Left lung (tissue), 10 donors: ENCODE results near the gene MYO15B. TPM values are rescaled to one million over a fixed set of nuclear protein-coding genes. Genes with fewer than 3 reads are reported as not detected.

Experiments used
- ATAC-seq: fragments of 200-7000 bp; cut with Tn5 transposase; one replicate; pipeline ENCODE4 v1.9.1; 2020; ENCODE audit warnings: moderate library complexity
- DNase-seq, 4 donors: peaks; one replicate each; pipeline ENCODE4 v3.0.0-alpha.2; 2013 to 2020
- H3K27ac ChIP-seq, 2 donors: fragments of 200-600 bp; sonication (generic) in 1 of 2; one replicate each; pipeline versions ENCODE4 v1.5.0 to v1.8.0; 2020 to 2021
- H3K27me3 ChIP-seq, 2 donors: fragments of 200-600 bp; sonication (generic) in 1 of 2; one replicate each; pipeline versions ENCODE4 v1.5.0 to v1.8.0; 2020 to 2021
- H3K36me3 ChIP-seq, 2 donors: fragments of 200-600 bp; sonication (generic) in 1 of 2; one replicate each; pipeline versions ENCODE4 v1.5.0 to v1.8.0; 2020 to 2021
- H3K4me1 ChIP-seq, 2 donors: fragments of 200-600 bp; one replicate each; pipeline ENCODE4 v1.8.0; 2021
- H3K4me3 ChIP-seq, 2 donors: fragments of 200-600 bp; sonication (generic) in 1 of 2; one replicate each; pipeline versions ENCODE4 v1.5.0 to v1.8.0; 2020 to 2021; ENCODE audit warnings: mild to moderate bottlenecking in 1 of 2
- H3K9me3 ChIP-seq, 2 donors: fragments of 200-600 bp; sonication (generic) in 1 of 2; one replicate each; pipeline versions ENCODE4 v1.5.0 to v1.8.0; 2020 to 2021
- CTCF ChIP-seq, 2 donors: fragments of 200-600 bp; sonication (generic) in 1 of 2; IDR thresholded peaks; one replicate each; pipeline versions ENCODE4 v1.5.0 to v1.8.0; 2021; ENCODE audit warnings: antibody characterized with exemption in 2 of 2
- intact Hi-C, 2 donors: fragments of 100-400 bp; cut with DNase I; formaldehyde crosslinking; loops; one replicate each; pipeline versions ENCODE4 v1.11.2 to v1.14.2; 2022
- polyA plus RNA-seq, 6 donors: library from polyadenylated mRNA; unstranded; fragments of 120-200 nt; gene quantifications; one replicate each; pipeline ENCODE4 v1.2.1, GENCODE V29; 2013; ENCODE audit not compliant: insufficient read length in 6 of 6
- total RNA-seq, 2 donors: library from RNA; stranded (reverse); fragmentation: NEBNext Ultra II Directional; extraction: Animal tissue kit (Norgen Biotek cat#: 25700); gene quantifications; one replicate each; pipeline ENCODE4 v1.2.1, GENCODE V29; 2021
- donor health status: DM: no; HTN: yes; CAD: no.
- donor health status: DM: no; HTN: no; CAD: no.

Gene MYO15B
- total and polyA plus RNA-seq, 8 donors = 125 to 350 (median 227) TPM

GRCh38 chr17:75542728-75543336 lies 44.8 kb upstream of the MYO15B start:
- Histone ChIP-seq H3K4me1 (peaks cover 0 to 5% of the 10 kb centered on the region in 2 donors), H3K27me3 (no peaks in the 10 kb centered on the region), H3K36me3 (peaks cover 0 to 8% of the 10 kb centered on the region in 2 donors), H3K9me3 (no peaks in the 10 kb centered on the region), H3K27ac (no peak overlapping the region), H3K4me3 (no peak overlapping the region)
- intact Hi-C loops = no loop called here
- ATAC-seq (peak; percentile 38), DNase-seq (no peak)
- no peak for TF ChIP-seq CTCF (IDR thresholded peaks at IDR 0.05)

- no peaks in the 10 kb centered on the region for H3K9me3 ChIP-seq
- ATAC-seq (no peak), DNase-seq (no peak)
- intact Hi-C loops = no loop called here
- peaks cover 0 to 8% of the 10 kb centered on the region in 2 donors for H3K36me3 ChIP-seq
- TF ChIP-seq CTCF (IDR thresholded peaks at IDR 0.05) = no peak
- H3K4me3 ChIP-seq = no peak overlapping the region
- no peak overlapping the region for H3K27ac ChIP-seq
- no peaks in the 10 kb centered on the region for H3K27me3 ChIP-seq
- peaks cover 0 to 5% of the 10 kb centered on the region in 2 donors for H3K4me1 ChIP-seq
Observed at GRCh38 chr17:75544250-75544649, 43.4 kb upstream of the MYO15B start.

- peaks cover 0 to 8% of the 10 kb centered on the region in 2 donors for H3K36me3 ChIP-seq
- H3K27me3 ChIP-seq = no peaks in the 10 kb centered on the region
- peaks cover 0 to 5% of the 10 kb centered on the region in 2 donors for H3K4me1 ChIP-seq
- intact Hi-C loops = no loop called here
- no peak for TF ChIP-seq CTCF (IDR thresholded peaks at IDR 0.05)
- H3K27ac ChIP-seq = no peak overlapping the region
- no peak overlapping the region for H3K4me3 ChIP-seq
- ATAC-seq (no peak), DNase-seq (no peak)
- H3K9me3 ChIP-seq = no peaks in the 10 kb centered on the region
Observed at GRCh38 chr17:75546181-75546580, 41.4 kb upstream of the MYO15B start.

- Histone ChIP-seq H3K27ac (no peak overlapping the region), H3K4me3 (no peak overlapping the region), H3K9me3 (no peaks in the 10 kb centered on the region), H3K4me1 (peaks cover 0 to 5% of the 10 kb centered on the region in 2 donors), H3K36me3 (peaks cover 0 to 8% of the 10 kb centered on the region in 2 donors), H3K27me3 (no peaks in the 10 kb centered on the region)
- no peak for ATAC-seq
- DNase-seq = no peak
- TF ChIP-seq CTCF (IDR thresholded peaks at IDR 0.05) = no peak
- intact Hi-C loops = no loop called here
Observed at GRCh38 chr17:75547091-75547490, 40.5 kb upstream of the MYO15B start.

GRCh38 chr17:75548813-75549212 lies 38.8 kb upstream of the MYO15B start:
- intact Hi-C loops = no loop called here
- peak overlapping the region; percentile 78 to 90 for H3K27ac ChIP-seq
- H3K27me3 ChIP-seq = no peaks in the 10 kb centered on the region
- no peak for TF ChIP-seq CTCF (IDR thresholded peaks at IDR 0.05)
- H3K4me1 ChIP-seq = no peaks in the 10 kb centered on the region
- peaks cover 0 to 5% of the 10 kb centered on the region in 2 donors for H3K36me3 ChIP-seq
- H3K9me3 ChIP-seq = no peaks in the 10 kb centered on the region
- ATAC-seq (no peak), DNase-seq (no peak)
- H3K4me3 ChIP-seq = no peak overlapping the region
